Measurements from ENCODE around the gene TMA7.
"Not testable (repeated sequence)": the region's sequence is repeated elsewhere in the genome, so short reads cannot be mapped to it uniquely, and the experiment has no call there.

Gene TMA7

DNA sequence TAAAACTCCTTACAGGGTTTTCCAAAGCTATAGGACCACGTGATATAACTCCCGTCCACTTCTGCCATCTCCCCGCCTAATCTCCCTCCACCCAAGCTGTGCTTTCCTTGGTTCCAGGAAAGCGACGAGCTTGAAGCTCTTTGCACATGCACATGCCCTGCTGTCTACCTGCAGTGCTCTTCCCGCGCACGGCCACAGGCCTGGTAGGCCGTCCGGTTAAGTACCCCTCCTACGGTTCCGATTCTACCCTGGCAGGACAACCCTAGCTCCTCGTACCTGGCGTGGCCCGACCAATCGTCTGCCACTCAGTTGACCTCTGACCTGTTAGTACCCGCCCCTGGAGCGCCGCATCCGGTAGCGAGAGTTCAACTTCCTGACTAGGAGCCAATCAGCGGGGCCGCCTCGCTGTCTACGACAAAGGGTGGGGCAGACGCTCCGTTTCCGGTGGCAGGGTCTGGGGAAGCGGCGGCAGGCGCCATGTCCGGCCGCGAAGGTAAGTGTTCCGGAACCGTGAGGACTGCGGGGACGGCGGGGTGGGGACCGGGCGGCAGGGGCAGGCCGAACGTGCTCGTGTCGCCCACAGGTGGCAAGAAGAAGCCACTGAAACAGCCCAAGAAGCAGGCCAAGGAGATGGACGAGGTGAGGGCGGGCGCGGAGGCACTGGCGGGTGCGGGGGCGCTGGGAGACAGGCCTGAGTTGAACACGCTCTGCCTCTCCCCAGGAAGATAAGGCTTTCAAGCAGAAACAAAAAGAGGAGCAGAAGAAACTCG, at the start of gene TMA7, which contains the start of gene CCDC51:
TMA7 (plus strand) TSS at position 438 of the 770 bp plus-strand sequence; CDS start at position 478, 40 bp downstream.
CCDC51 (minus strand) TSS at position 300 of the 770 bp plus-strand sequence. CDS start 4,991 bp downstream, outside the sequence.
- peak; percentile 98 for DNase-seq (ENCODE audit: low spot score)

DNA sequence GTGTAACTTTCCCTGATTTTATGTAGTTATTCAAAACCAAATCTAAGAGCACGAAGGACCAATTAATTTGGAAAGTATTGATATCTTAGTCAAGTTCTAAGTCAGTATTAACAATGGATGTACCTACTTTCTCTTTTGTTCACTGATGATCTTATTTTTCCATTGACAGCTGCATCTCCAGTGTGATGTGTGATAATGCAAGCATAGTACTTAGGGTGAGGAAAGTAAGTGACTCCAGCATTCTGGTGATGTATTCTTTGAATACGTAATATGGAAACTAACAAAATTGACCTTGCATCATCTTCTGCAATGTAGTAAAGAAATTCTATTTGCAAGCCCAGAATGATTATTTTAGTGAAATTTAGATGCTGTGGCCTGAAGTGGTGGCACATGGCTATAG, 45.7 kb upstream of the TMA7 start:
- no peak for DNase-seq (ENCODE audit: low spot score)

DNA sequence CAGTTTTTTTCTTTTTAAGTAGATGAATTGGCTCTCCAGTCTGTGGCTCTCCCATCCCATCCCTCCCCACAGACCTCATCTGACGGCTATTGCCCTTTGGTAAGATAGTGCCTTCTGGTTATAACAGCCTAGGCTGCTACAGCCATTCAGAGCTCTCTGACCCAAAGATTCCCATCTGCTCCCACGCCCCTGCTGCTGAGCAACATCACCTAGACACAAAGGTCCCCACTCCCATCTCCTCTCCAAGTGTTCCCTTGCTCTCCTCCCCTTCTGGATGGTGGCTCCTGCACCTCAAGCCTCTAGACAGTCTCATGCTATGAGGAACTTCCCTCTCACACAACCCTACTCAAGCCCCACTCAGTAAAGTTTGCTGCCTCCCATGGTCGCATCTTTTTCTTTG, 44.3 kb upstream of the TMA7 start:
- DNase-seq (ENCODE audit: low spot score), result no peak

DNA sequence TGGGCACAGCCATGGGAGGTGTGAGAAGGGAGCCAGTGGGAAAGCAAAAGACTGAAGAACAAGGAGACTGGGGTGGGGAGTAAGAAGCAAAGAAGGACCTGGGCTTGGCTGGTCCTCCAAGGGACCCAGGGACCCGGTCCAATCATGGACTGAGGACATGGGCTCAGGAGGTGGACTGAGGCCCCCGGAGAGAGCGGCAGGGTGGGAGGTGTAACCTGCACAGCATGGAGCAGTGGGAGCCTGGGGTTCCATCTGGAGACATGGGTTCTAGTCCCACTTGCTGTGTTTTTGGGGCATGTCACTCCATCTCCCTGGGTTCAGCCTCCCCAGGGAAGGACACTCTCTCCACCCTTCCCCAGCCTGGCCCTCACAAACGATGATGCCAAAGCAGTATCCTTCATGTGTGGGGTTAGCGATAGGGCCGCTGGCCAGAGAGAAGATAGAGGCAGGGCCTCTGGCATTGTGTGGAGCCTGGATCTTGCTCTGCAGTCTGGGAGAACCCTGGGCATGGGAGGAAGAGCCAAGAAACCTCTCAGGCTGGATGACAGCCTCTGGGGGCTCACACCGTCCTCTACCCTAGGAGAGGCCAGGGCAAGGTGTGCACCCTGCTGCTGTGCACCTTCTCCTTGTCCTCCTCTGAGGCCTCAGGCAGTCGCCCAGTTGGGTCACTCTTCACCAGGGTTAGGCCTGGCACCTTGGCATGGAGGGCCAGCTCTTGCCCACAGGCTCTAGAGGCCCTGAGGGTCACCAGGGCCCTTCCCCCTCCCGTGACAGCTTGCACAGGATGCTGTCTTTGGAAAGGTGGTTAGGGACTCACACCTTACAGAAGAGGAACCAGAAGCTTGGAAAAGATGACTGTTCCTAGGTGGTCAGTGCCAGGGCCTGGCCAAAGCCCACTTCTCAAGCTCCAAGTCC, 42.0 kb upstream of the TMA7 start:
- no peak for DNase-seq (ENCODE audit: low spot score)

DNA sequence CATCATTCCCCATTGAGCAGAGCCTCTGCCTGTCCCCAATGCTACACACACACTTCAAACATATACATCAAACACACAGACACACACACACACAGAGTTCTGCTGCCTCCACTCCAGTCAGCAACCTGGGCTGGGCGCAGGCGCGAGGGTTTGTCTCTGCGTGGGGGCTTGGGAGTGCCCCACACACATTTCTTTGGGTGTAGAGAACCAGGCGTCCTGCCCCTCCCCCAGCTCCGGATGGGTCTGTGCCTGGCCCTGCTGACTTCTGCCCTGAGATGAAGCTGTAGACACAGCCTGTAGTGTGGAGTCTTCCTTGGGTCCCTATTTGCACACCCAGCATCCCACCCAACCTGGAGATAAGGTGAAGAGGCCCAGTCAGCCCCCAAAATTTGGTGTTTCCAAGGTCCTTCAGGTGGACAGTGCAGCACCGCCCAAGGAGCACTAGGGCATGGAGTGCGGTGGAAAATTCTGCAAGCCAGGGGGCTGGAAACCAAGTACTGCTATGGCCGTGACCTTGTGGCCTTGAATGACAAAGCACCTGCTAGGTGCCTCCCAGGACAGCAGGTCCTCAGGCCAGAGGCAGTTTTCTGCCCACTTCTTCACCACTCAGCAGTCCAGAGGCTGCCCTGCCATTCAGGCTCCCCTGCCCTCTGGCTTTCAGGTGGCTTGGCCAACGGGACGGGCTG, 41.2 kb upstream of the TMA7 start:
- no peak for DNase-seq (ENCODE audit: low spot score)

DNA sequence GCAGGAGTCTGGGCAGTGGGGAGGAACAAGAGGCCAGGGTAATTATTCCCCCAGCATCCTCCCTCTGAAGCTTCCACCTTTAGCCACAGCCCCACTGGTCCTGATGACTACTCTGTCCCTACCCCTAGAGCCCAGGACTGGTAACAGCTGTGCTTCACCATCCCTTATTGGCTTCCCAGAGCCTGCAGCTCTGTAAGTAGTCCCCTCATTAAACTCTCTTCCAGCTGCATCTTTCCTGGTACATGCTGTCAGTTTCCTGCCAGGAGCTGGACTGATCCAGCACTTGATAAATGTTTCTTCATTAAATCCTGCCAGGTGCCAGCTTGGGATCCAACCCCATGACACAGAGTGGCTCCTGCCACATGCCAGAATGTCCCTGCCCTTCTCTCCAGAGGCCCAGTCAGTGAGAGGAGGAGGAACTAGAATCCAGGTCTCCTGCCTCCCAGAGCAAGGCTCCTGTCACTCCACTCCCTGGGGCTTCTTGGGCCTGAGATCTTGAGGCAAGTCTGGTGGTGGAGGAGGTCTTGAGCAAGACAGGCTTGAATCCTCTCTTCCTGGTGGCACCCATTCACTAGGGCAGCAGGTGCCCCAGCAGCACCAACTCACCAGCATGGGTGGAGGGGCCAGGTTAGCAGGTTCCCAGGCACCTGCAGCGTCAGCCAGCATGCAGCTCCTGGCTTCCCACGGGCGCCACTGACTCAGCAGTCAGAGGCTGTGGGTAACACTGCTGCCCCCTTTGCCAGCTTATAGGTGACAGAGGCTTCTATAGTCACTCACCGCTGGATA, 40.5 kb upstream of the TMA7 start:
- DNase-seq (ENCODE audit: low spot score), result no peak

DNA sequence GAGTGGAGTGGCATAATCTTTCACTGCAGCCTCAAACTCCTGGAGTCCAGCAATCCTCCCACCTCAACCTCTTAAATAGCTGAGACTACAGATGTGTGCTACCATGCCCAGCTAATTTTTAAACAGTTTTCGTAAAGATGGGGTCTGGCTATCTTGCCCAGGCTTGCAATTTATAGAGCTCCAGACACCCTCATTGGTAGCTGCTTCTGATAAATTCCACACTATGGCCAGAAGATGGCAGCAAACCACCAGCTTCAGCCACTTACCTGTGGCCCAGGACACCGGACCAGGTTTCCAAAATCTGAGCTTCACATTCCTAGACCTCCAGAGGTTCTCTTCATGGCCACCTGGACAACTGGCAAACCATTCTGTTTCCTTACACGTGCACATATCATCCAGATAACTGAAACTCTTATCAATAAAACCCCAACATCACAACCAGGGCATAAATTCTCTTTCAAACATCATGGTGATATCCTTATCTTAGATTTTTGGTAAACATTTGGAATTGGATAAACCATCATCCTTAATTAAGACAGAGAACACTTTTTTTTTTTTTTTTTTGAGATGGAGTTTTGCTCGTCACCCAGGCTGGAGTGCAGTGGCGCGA, 39.1 kb upstream of the TMA7 start:
- DNase-seq (ENCODE audit: low spot score), result peak; percentile 86

DNA sequence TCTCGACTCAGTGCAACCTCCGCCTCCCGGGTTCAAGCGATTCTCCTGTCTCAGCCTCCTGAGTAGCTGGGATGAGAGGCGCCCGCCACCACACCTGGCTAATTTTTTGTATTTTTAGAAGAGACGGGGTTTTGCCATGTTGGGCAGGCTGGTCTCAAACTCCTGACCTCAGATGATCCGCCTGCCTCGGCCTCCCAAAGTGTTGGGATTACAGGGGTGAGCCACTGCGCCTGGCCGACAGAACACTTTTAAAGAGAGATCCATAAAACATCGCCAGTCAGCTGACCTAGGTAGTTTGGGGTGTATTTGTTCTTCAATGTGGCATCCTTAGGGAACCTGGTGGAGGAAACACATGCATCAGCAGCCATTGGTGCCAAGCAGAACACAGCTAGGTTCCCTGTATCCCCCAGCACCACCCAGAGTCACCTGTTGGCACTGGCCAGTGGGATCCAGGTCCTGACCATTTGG, 38.6 kb upstream of the TMA7 start:
- not testable (repeated sequence) for DNase-seq (ENCODE audit: low spot score)

DNA sequence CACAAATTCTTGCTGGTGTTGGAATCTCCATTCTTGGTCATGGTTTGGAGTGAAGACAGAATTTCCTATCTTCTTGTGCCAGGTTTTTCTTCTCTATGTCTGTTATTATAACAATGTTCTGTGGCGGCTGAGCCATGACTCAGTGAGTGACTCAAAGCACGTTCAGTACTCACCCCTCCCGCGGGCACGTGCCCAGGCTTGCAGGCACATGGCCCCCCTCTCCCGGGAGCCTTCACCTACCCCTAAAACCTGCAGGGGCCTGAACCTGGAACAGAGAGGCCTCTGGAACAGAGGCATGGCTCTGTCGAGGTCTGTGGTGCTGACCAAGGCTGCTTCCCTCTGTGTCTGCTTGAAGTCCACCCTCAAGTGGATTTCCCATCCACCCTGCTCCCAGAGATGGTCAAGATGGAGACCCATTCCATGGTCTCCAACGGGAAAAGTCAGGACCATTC, 37.8 kb upstream of the TMA7 start:
- DNase-seq (ENCODE audit: low spot score), result no peak

DNA sequence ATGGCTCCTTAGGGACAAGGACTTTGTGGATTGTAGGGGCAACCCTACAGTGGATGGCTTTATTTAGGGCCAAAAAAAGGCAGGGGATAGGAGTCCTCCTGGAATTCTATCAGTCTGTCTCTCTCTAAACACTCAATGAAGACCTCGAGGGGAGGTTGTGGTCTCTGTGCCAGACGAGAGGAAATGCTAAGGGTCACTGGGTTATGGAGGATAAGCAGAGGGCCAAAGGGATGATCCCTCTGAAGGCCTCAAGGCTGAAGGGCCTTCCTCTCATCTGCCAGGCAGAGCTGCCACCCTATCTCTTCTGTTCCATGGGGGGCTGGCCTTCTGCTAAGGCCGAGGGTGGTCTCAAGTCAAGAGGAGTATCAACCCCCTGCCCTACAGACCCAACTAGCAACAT, 37.1 kb upstream of the TMA7 start:
- no peak for DNase-seq (ENCODE audit: low spot score)

DNA sequence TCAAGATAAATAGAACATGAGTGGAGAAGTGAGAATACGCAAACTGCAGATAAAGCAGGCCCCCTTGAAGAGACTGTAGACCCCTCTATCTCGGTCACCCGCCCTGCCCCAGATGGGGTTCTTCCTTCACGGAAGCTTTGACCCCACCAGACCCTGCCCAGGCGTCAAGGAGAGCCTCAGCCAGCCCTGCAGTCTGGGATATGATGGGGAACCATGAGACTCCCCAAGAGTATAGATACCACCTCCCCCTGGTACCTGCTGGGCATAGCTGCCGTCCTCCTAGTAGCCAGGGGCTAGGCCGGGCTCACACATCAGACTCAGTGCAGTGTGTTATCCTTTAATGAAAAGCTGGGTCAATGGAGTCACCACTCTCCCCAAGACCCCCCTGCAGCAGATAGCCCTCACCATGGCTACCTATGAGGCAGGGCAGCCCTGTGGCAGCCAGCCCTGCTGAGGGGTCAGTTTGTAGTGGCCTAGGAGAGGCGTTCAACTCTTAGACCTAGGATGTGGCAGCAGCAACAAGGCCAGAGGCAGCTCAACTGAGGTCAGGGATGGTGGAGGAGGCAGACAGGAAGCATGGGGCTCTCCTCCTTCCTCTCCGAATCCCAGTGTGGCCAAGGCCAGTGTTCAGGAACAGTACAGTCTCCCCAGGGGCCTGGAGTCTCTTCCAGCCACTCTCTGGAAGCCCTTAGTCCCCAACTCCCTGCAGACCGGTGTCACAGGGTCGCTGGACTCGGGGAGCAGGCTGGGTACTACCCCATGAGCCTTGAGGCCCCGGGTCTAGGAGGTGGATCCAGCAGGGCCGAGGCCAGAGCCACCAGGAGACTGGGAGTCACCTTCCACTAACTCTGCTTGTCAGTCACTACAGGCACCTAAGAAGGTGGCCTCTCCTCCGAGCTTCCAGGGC, 36.3 kb upstream of the TMA7 start:
- DNase-seq (ENCODE audit: low spot score), result no peak

DNA sequence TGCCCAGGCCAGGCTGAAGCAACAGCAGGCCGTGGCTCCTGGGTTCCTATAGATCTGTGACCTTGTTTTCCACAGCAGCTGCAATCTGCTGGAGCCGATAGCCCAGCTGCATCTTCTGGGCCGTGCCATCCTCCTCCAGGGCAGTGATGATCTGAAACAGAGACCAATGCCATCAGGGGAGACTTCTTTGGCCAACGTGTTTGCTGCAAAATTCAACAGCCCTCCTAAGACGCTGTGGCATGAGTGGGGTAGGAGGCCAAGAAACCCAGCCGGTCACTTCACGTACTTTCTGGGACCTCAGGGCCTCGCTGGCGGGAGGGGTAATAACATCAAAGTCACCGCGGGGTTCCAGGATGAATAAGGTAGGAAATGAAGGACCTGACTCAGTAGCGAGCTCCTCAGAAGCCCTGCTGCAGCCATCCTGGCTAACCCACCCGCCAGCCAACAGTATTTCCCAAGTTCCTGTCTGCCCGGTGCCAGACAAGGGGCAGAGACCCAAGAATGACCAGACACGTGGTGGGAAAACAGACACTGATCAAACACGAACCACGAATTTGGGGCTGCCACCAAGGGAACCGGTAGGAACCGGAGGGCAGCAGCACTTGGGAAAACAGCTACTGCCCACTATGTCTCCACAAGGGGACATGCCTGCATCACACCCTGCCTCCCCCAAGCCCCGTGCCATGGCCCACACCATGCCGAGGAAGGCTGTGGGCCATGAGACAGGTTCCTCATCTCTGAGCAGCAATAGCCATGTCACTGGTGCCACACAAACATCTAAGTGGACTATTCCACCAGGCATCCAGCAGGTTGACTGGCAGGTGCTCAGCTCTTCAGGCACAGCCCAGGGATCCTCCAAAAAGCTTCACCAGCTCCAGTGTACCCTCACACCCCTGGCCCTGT, 35.4 kb upstream of the TMA7 start:
- no peak for DNase-seq (ENCODE audit: low spot score)

DNA sequence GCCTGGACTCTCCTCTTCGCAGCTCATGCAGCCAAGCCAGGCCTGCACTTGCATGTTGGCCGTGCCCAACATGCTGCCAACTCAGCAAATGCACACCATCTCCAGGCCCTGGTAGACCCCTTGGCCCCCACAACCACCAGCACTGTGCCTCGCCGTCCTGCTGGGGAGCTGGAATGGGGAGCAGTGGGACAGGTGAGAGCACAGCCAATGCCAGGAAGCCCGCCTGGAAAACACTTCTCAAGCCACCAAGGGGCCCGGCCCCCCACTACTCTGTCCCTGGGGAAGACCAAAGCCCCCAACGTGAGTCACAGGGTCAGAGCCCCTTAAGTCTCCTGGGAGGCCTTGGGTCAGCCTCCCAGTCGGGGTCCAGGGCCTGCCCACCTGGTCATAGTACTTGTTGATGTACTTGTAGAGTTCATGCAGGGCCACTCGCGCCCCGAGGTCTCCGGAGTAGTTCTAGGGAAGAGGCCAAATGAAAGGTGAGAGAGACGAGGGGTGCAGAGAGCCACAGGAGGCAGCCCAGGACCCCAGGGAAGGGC, 34.6 kb upstream of the TMA7 start:
- DNase-seq (ENCODE audit: low spot score), result no peak

DNA sequence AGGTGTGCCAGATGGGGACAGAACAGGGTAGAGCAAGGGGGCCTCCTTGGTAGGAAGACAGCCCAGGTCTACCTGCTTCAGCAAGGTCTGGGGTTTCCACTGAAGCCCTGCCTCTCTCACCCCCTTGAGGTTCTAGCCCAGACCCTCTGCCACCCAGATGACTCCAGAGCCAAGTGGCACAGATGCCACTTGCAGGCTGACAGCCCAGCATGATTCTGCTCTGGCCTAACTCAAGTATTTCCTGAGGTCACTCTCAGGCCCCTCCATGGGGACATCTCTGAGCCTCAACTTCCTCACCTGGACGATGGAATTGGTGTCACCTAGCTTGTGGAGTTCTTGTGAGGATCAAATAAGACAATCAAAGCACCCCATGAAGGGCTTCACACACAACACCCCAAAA, 34.1 kb upstream of the TMA7 start:
- no peak for DNase-seq (ENCODE audit: low spot score)

DNA sequence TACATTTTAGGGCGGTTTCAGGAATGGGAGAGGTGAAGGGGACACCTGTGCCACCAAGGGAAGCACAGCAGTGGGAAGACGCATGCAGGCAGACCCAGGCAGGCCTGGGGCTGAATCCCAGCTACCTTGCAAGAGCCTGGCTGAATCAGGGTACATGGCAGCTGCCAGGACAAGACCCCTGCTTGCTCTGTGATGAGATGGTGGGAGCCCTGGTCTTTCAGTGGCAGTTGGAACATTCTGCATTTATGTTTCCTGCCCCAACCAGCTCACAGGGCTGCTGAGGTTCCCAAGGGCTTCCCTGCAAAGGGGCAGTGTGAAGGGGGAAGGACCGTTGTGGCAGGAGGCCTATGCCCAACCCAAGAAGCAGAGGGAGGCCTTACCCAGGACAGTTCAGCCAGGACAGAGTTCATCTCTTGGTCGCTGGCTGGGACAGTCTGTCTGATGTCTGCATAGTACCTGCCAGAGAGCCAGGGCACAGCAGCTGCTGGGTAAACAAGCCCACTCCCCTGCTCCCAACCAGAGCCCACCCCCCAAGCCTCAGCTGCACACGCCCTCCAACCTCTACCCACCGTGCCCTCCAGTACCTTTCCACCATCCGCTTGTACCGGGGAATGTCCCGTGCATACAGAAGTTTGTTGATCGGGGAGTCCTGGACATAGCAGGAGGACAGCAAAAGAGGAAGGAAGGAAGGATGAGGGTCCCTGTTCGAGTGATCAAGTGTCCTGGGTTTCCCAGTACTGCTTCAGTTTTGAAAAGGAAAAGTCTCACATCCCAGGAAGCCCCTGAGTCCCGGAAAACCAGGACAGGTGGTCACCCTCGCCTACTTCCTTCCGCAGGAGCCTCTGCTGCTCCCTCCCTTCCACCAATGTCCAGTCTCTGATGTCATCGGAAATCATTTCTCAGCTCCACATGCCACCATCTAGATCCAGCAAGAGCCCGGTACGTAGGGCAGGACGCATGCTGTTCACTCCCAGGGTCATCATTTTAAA, 33.3 kb upstream of the TMA7 start:
- DNase-seq (ENCODE audit: low spot score), result no peak

DNA sequence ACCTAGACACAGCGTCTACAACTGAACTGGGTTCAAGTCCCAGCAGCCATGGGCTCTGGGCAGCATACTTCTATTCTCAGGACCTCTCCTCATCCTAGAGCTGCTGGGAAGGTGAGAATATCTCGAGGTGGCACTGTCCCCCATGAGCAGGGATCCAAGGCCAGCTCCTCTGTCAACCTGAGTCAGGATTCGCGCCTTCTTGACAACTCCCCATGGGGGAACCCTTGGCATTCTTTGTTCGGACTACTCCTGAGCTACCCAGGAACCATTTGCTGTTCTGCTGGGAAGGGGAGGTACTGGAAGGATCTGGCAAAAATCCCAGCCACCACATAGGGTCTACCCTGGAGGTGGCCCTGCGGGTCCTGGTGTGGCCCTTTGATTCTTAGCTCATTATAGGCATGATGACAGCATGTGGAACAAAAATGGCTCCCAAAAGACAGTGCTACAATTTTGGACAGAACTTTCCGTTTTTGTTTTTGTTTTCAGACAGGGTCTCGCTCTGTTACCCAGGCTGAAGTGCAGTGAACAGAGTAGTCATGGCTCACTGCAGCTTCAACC, 32.4 kb upstream of the TMA7 start:
- no peak for DNase-seq (ENCODE audit: low spot score)

DNA sequence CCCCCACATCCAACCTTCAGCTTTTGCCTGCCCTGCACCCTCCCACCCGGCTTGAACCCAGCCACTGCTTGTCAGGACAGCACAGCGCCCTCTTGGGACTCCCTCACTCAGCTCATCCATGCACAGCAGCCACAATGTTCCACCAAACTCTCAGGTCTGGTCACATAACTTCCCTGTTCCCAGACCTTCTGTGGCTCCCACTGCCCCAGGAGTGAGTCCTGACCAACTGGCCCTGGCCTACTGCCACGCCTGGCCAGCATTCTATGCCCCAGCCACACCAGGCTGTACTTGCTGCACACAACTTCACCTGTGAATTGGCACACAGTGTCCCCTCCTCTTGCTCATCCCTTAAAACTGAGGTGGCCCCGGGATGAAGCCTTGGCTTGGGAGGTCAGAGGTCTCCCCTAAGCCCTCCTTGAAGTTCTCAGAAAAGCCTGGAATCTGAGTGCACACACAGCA, 31.2 kb upstream of the TMA7 start:
- no peak for DNase-seq (ENCODE audit: low spot score)

Measured in hematopoietic multipotent progenitor cell treated with erythropoietin and hydrocortisone succinate and interleukin-3 and kit ligand, for 17 days (in vitro differentiated cells).